GM18858 (cell line): Measurements from ENCODE around the gene CYP24A1.

ENCODE experiments used
- ATAC-seq: cut with Tn5 transposase; IDR thresholded peaks from one replicate; pipeline ENCODE4 v1.9.1; 2021; ENCODE audit not compliant: unreplicated experiment

Gene CYP24A1

GRCh38 chr20:54115172-54115854 is 58.5 kb downstream of the CYP24A1 start:
- ATAC-seq = no peak

GRCh38 chr20:54114109-54114508 is 59.7 kb downstream of the CYP24A1 start:
- ATAC-seq = no peak

GRCh38 chr20:54113566-54113965 is 60.2 kb downstream of the CYP24A1 start:
- ATAC-seq = no peak

- no peak for ATAC-seq
These were observed 61.4 kb downstream of the CYP24A1 start for GRCh38 chr20:54112221-54112884.

GRCh38 chr20:54111460-54111859 is 62.3 kb downstream of the CYP24A1 start:
- no peak for ATAC-seq

GRCh38 chr20:54110457-54110856 is 63.3 kb downstream of the CYP24A1 start:
- no peak for ATAC-seq

GRCh38 chr20:54110041-54110440 is 63.7 kb downstream of the CYP24A1 start:
- ATAC-seq = no peak

- ATAC-seq = no peak
These were observed 65.0 kb downstream of the CYP24A1 start for GRCh38 chr20:54108817-54109216.

GRCh38 chr20:54108326-54108642 is 65.5 kb downstream of the CYP24A1 start:
- ATAC-seq = no peak

- ATAC-seq = no peak
These were observed 66.0 kb downstream of the CYP24A1 start for GRCh38 chr20:54107600-54108325.

- ATAC-seq = no peak
These were observed 66.6 kb downstream of the CYP24A1 start for GRCh38 chr20:54107181-54107580.

GRCh38 chr20:54106162-54106561 is 67.6 kb downstream of the CYP24A1 start:
- no peak for ATAC-seq

GRCh38 chr20:54105653-54106052 is 68.1 kb downstream of the CYP24A1 start:
- no peak for ATAC-seq

- ATAC-seq = no peak
These were observed 69.0 kb downstream of the CYP24A1 start for GRCh38 chr20:54104781-54105180.

GRCh38 chr20:54103762-54104600 is 69.8 kb downstream of the CYP24A1 start:
- ATAC-seq = no peak
